Pancreas (tissue), 10 donors: Measurements from ENCODE around the gene STX18. TPM values are rescaled to one million over a fixed set of nuclear protein-coding genes. Genes with fewer than 3 reads are reported as not detected.
"Not testable (repeated sequence)": the region's sequence is repeated elsewhere in the genome, so short reads cannot be mapped to it uniquely, and the experiment has no call there.

Experiments
- ATAC-seq, 4 donors: fragments of 200-7000 bp; cut with Tn5 transposase; one replicate each; pipeline versions ENCODE4 v1.8.0 to v1.9.1; 2020; ENCODE audit warnings: mild to moderate bottlenecking in 4 of 4, moderate library complexity in 4 of 4
- DNase-seq, 6 donors: peaks; one replicate each; pipeline ENCODE4 v3.0.0-alpha.2; 2020
- FAIRE-seq: peaks from 2 replicates; lab custom pipeline; 2012; peaks lifted over from hg19 to GRCh38; lab: Jason Lieb, UNC
- H3K27ac ChIP-seq, 4 donors: fragments of 200-600 bp; sonication (generic); 1 replicate in 3 of 4; 2 replicates in 1 of 4; pipeline versions ENCODE4 v1.5.0 to v1.8.0; 2020
- H3K27me3 ChIP-seq, 4 donors: fragments of 200-600 bp; one replicate each; pipeline ENCODE4 v1.8.0; 2021
- H3K36me3 ChIP-seq, 3 donors: fragments of 200-600 bp; sonication (generic) in 1 of 3; one replicate each; pipeline versions ENCODE4 v1.5.0 to v1.8.0; 2020 to 2021
- H3K4me1 ChIP-seq, 3 donors: fragments of 200-600 bp; one replicate each; pipeline ENCODE4 v1.8.0; 2021
- H3K4me3 ChIP-seq, 4 donors: fragments of 200-600 bp; sonication (generic) in 2 of 4; one replicate each; pipeline versions ENCODE4 v1.5.0 to v1.8.0; 2020 to 2021
- H3K9me3 ChIP-seq, 4 donors: fragments of 200-600 bp; one replicate each; pipeline ENCODE4 v1.8.0; 2021
- CTCF ChIP-seq, 4 donors: fragments of 200-600 bp; sonication (generic) in 3 of 4; IDR thresholded peaks; one replicate each; pipeline versions ENCODE4 v1.5.0 to v1.8.0; 2021; ENCODE audit warnings: antibody characterized with exemption in 4 of 4
- WGBS, 2 donors: extraction: QIAGEN DNeasy Blood & Tissue Kit; methylation state at CpG; one replicate each; pipeline ENCODE4 v1.1.7; 2013; 5-methylcytosine and 5-hydroxymethylcytosine counted together
- intact Hi-C, 3 donors: fragments of 100-400 bp; cut with DNase I; formaldehyde crosslinking; loops; one replicate each; pipeline versions ENCODE4 v1.11.1 to v1.14.2; 2022
- polyA plus RNA-seq, 2 donors: library from polyadenylated mRNA; stranded (reverse); fragments of 200-250 nt; gene quantifications; one replicate each; pipeline ENCODE4 v1.2.3, GENCODE V29; 2013
- total RNA-seq, 6 donors: library from RNA; stranded (reverse); fragmentation: NEBNext Ultra II Directional in 4 of 6; extraction: Animal tissue kit (Norgen Biotek cat#: 25700) in 4 of 6; gene quantifications; one replicate each; pipeline versions ENCODE4 v1.2.1 to v1.2.4, GENCODE V29; 2021 to 2023
- donor health status: healthy with polysubstance abuse.
- donor health status: DM: no; HTN: no; CAD: no; lungs with moderate emphysema.
- donor health status: DM: no; HTN: no; CAD: no.
- donor health status: control.
- donor health status: control.
- donor health status: Bipolar disorder and iron deficiency.
- donor health status: DM: yes; HTN: yes; CAD: no.
- donor health status: DM: no; HTN: no; CAD: no.
- donor health status: DM: no; HTN: no; CAD: no.
- donor health status: DM: yes; HTN: yes; CAD: no.

Gene STX18
- total and polyA plus RNA-seq, 8 donors, result 13.6 to 35.9 (median 19.0) TPM

- no peaks in the 10 kb centered on the region for H3K36me3 ChIP-seq
- no peak for ATAC-seq
- TF ChIP-seq CTCF (IDR thresholded peaks at IDR 0.05), result no peak
- 84 to 86% methylated on average over 5 of the region's 5 CpGs for WGBS, 2 donors
- no peaks in the 10 kb centered on the region for H3K9me3 ChIP-seq
- DNase-seq, result no peak
- no peaks in the 10 kb centered on the region for H3K27me3 ChIP-seq
- peaks cover 0 to 11% (median 6%) of the 10 kb centered on the region in 3 donors for H3K4me1 ChIP-seq
- intact Hi-C loops, result no loop called here
- H3K4me3 ChIP-seq, result no peak overlapping the region
- no peak overlapping the region for H3K27ac ChIP-seq
- no peak for FAIRE-seq
Measured at GRCh38 chr4:4518747-4519146, 23.1 kb downstream of the STX18 start.

GRCh38 chr4:4514786-4515185 is 27.1 kb downstream of the STX18 start:
- no peaks in the 10 kb centered on the region for H3K27me3 ChIP-seq
- H3K4me1 ChIP-seq, result peaks cover 0 to 4% (median 3%) of the 10 kb centered on the region in 3 donors
- no peaks in the 10 kb centered on the region for H3K36me3 ChIP-seq
- H3K4me3 ChIP-seq, result no peak overlapping the region
- ATAC-seq, result no peak
- intact Hi-C loops, result no loop called here
- DNase-seq, result no peak
- H3K27ac ChIP-seq, result no peak overlapping the region
- FAIRE-seq, result no peak
- no peaks in the 10 kb centered on the region for H3K9me3 ChIP-seq
- no peak for TF ChIP-seq CTCF (IDR thresholded peaks at IDR 0.05)

GRCh38 chr4:4512282-4512681 is 29.6 kb downstream of the STX18 start:
- no peak for ATAC-seq
- H3K9me3 ChIP-seq, result no peaks in the 10 kb centered on the region
- H3K27ac ChIP-seq, result no peak overlapping the region
- no peak for FAIRE-seq
- intact Hi-C loops, result no loop called here
- 56 to 60% methylated on average over 1 of the region's 1 CpG for WGBS, 2 donors
- no peak overlapping the region for H3K4me3 ChIP-seq
- no peaks in the 10 kb centered on the region for H3K36me3 ChIP-seq
- H3K4me1 ChIP-seq, result peaks cover 0 to 3% (median 0%) of the 10 kb centered on the region in 3 donors
- DNase-seq, result no peak
- no peaks in the 10 kb centered on the region for H3K27me3 ChIP-seq
- TF ChIP-seq CTCF (IDR thresholded peaks at IDR 0.05), result no peak

GRCh38 chr4:4510641-4511040 is 31.2 kb downstream of the STX18 start:
- H3K27ac ChIP-seq, H3K36me3 ChIP-seq, H3K4me1 ChIP-seq, intact Hi-C loops, ATAC-seq, H3K9me3 ChIP-seq, FAIRE-seq, DNase-seq, H3K27me3 ChIP-seq, H3K4me3 ChIP-seq: not testable (repeated sequence)
- 97 to 99% methylated on average over 3 of the region's 3 CpGs for WGBS, 2 donors

GRCh38 chr4:4509521-4509920 is 32.3 kb downstream of the STX18 start:
- no peak overlapping the region for H3K27ac ChIP-seq
- peaks cover 0 to 3% (median 0%) of the 10 kb centered on the region in 3 donors for H3K4me1 ChIP-seq
- H3K27me3 ChIP-seq, result no peaks in the 10 kb centered on the region
- TF ChIP-seq CTCF (IDR thresholded peaks at IDR 0.05), result no peak
- H3K4me3 ChIP-seq, result no peak overlapping the region
- 93 to 98% methylated on average over 2 of the region's 2 CpGs for WGBS, 2 donors
- DNase-seq, result no peak
- no peaks in the 10 kb centered on the region for H3K9me3 ChIP-seq
- intact Hi-C loops, result no loop called here
- no peak for FAIRE-seq
- no peaks in the 10 kb centered on the region for H3K36me3 ChIP-seq
- ATAC-seq, result no peak
